ENCODE results near the gene RNF8. TPM values are rescaled to one million over a fixed set of nuclear protein-coding genes. Genes with fewer than 3 reads are reported as not detected.
"Not testable (repeated sequence)": the region's sequence is repeated elsewhere in the genome, so short reads cannot be mapped to it uniquely, and the experiment has no call there.

Gene RNF8, protein sequence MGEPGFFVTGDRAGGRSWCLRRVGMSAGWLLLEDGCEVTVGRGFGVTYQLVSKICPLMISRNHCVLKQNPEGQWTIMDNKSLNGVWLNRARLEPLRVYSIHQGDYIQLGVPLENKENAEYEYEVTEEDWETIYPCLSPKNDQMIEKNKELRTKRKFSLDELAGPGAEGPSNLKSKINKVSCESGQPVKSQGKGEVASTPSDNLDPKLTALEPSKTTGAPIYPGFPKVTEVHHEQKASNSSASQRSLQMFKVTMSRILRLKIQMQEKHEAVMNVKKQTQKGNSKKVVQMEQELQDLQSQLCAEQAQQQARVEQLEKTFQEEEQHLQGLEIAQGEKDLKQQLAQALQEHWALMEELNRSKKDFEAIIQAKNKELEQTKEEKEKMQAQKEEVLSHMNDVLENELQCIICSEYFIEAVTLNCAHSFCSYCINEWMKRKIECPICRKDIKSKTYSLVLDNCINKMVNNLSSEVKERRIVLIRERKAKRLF
- total RNA-seq: 10 to 100 TPM; 23.5 to 24.0 TPM

- H3K27me3 Mint-ChIP-seq: no peaks in the 10 kb centered on the region
- POLR2A ChIA-PET: interaction anchor here (0.7 to 2.4 kb wide), 5 partner anchors 9 to 162 kb away, joined by 4 to 11 read pairs (median 5); partner anchors contain the start of genes CMTR1, TBC1D22B and TMEM217
- peak; percentile 93 for DNase-seq
- H3K27ac Mint-ChIP-seq: peak within 1 kb of the TSS; percentile 80
- H3K4me3 Mint-ChIP-seq: peak within 1 kb of the TSS; percentile 93
- CTCF ChIA-PET: interaction anchor here (0.9 kb wide), 1 partner anchor 28 kb away, joined by 3 read pairs; no protein-coding TSS in a partner anchor
- peaks cover 13% of the 10 kb centered on the region for H3K36me3 Mint-ChIP-seq (ENCODE audit: low read depth)
- no peaks in the 10 kb centered on the region for H3K9me3 Mint-ChIP-seq
- peaks cover 26% of the 10 kb centered on the region for H3K4me1 Mint-ChIP-seq
These were observed at the start of gene RNF8 for GRCh38 chr6:37353761-37354525. TSS of gene RNF8 (plus strand) at chr6:37353983. CDS start at chr6:37354165, 182 bp downstream.

- ChIA-PET CTCF (interaction anchor here (0.9 to 3.2 kb wide), 5 partner anchors 9 to 287 kb away, joined by 3 to 17 read pairs (median 7); no protein-coding TSS in a partner anchor), POLR2A (interaction anchor here (1.2 kb wide), 1 partner anchor 15 kb away, joined by 3 read pairs; no protein-coding TSS in a partner anchor)
- H3K4me3 Mint-ChIP-seq: no peak overlapping the region
- no peak overlapping the region for H3K27ac Mint-ChIP-seq
- H3K27me3 Mint-ChIP-seq: no peaks in the 10 kb centered on the region
- no peaks in the 10 kb centered on the region for H3K9me3 Mint-ChIP-seq
- no peak for DNase-seq
- peaks cover 43% of the 10 kb centered on the region for H3K36me3 Mint-ChIP-seq (ENCODE audit: low read depth)
- peaks cover 5% of the 10 kb centered on the region for H3K4me1 Mint-ChIP-seq
These were observed 49.0 kb upstream of the RNF8 start for GRCh38 chr6:37304766-37305165.

GRCh38 chr6:37305841-37306425, 47.9 kb upstream of the RNF8 start:
- Mint-ChIP-seq H3K9me3 (no peaks in the 10 kb centered on the region), H3K27ac (no peak overlapping the region), H3K4me1 (peaks cover 5% of the 10 kb centered on the region), H3K27me3 (no peaks in the 10 kb centered on the region), H3K4me3 (no peak overlapping the region), H3K36me3 (ENCODE audit: low read depth) (peaks cover 39% of the 10 kb centered on the region)
- DNase-seq: no peak
- CTCF ChIA-PET: interaction anchor here (1.2 to 3.2 kb wide), 3 partner anchors 8 to 284 kb away, joined by 3 to 17 read pairs (median 3); no protein-coding TSS in a partner anchor
- POLR2A ChIA-PET: interaction anchor here (0.6 to 1.2 kb wide), 2 partner anchors 16 to 44 kb away, joined by 3 read pairs; no protein-coding TSS in a partner anchor

DNA sequence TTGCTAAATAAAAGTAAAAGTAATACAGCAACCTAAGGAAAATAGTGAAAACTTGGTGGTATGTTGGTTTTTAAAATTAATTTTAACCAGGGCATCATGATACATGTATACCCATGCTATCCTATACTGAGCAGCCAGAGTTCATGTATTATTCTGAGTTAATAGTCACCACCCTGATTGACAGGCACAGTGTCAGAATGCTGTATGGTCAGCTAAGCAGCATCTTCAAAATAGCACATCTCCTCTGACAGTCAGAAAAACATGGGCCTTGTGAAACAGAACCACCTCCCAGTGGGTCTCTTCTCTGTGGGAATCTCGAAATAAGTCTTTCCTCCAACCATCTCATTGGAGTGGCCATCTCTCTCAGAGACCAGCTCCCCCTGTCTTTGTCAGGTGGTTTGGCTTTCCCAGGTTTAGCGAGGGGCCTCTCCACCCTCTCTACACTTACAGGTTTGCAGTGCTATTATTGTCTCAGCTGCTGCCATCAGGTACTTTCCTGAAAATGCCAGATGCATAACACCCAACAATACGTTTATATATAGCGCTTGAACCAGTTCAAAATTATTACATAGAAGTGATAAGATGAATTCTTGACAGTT, 47.1 kb upstream of the RNF8 start:
- ChIA-PET CTCF (interaction anchor here (1.2 to 3.2 kb wide), 4 partner anchors 7 to 289 kb away, joined by 3 to 17 read pairs (median 4); no protein-coding TSS in a partner anchor), POLR2A (no interaction called here)
- Mint-ChIP-seq H3K27ac (no peak overlapping the region), H3K4me3 (no peak overlapping the region), H3K9me3 (no peaks in the 10 kb centered on the region), H3K36me3 (ENCODE audit: low read depth) (peaks cover 37% of the 10 kb centered on the region), H3K4me1 (peaks cover 8% of the 10 kb centered on the region), H3K27me3 (no peaks in the 10 kb centered on the region)
- no peak for DNase-seq

GRCh38 chr6:37307484-37307883, 46.3 kb upstream of the RNF8 start:
- CTCF ChIA-PET: interaction anchor here (0.9 to 1.4 kb wide), 2 partner anchors 18 to 289 kb away, joined by 4 read pairs; no protein-coding TSS in a partner anchor
- H3K27ac Mint-ChIP-seq, H3K9me3 Mint-ChIP-seq, H3K4me3 Mint-ChIP-seq, H3K4me1 Mint-ChIP-seq, DNase-seq, POLR2A ChIA-PET, H3K27me3 Mint-ChIP-seq: not testable (repeated sequence)
- H3K36me3 Mint-ChIP-seq (ENCODE audit: low read depth): peaks cover 34% of the 10 kb centered on the region

DNA sequence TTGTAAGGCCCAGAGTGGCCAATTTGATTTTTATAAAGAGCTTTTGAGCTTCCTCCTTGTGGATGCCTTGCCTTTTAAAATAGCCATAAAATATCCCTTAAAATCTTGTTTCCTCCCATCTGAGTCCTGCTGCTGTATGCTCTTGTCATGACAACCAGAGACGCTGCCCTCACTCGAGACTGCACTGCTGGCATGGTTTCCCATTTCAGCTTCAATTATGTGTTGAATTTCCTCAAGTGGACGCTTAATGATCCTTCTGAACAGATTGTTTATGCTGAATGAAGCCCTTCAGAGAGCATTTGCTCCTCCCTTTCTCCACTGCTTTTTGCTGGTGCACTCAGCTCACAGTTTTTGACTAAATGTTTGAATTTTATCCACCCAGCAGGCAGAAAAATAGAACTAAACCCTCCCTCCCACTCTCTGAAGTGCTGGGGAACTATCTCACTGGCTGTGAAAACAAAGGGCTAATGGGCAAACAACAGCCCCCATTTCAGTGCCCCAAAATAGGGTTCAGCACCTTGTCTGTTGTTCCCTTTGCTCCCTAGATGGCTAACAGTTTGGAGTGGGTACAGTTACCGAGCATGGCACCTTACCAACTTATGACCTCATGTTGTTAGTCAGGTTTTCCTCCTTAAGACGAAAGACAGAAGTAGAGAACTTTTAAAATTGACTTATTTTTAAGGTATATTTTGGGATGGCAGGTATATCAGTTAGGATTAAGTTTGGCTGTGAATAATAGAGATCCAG, 45.5 kb upstream of the RNF8 start:
- no peak overlapping the region for H3K4me3 Mint-ChIP-seq
- no peaks in the 10 kb centered on the region for H3K27me3 Mint-ChIP-seq
- H3K9me3 Mint-ChIP-seq: no peaks in the 10 kb centered on the region
- peaks cover 9% of the 10 kb centered on the region for H3K4me1 Mint-ChIP-seq
- DNase-seq: no peak
- H3K36me3 Mint-ChIP-seq (ENCODE audit: low read depth): peaks cover 28% of the 10 kb centered on the region
- POLR2A ChIA-PET: no interaction called here
- CTCF ChIA-PET: interaction anchor here (0.9 to 1.4 kb wide), 2 partner anchors 17 to 290 kb away, joined by 4 read pairs; no protein-coding TSS in a partner anchor
- no peak overlapping the region for H3K27ac Mint-ChIP-seq

GRCh38 chr6:37309046-37309445, 44.7 kb upstream of the RNF8 start:
- Mint-ChIP-seq H3K36me3 (ENCODE audit: low read depth) (peaks cover 23% of the 10 kb centered on the region), H3K27me3 (no peaks in the 10 kb centered on the region), H3K27ac (no peak overlapping the region), H3K4me1 (peaks cover 7% of the 10 kb centered on the region), H3K4me3 (no peak overlapping the region), H3K9me3 (no peaks in the 10 kb centered on the region)
- ChIA-PET CTCF (no interaction called here), POLR2A (no interaction called here)
- no peak for DNase-seq

DNA sequence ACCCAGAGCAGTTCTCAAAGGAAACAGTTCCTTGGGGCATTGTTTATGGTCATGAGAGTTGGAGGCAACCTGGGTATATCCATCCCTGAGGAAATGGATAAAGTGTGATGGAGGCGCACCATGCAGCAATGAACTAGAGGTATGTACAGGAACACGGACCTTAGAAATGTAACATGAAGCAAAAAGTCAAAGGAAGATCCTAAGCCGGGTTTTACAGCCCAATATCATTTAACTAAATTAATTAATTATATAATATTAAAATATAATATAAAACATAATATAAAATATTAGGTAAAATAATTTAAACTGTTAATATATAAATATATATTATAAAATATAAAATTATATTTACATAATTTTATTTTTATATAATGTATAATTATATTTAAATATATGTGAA, 44.1 kb upstream of the RNF8 start:
- DNase-seq: no peak
- H3K27ac Mint-ChIP-seq: no peak overlapping the region
- POLR2A ChIA-PET: no interaction called here
- peaks cover 6% of the 10 kb centered on the region for H3K4me1 Mint-ChIP-seq
- H3K27me3 Mint-ChIP-seq: no peaks in the 10 kb centered on the region
- peaks cover 22% of the 10 kb centered on the region for H3K36me3 Mint-ChIP-seq (ENCODE audit: low read depth)
- H3K4me3 Mint-ChIP-seq: no peak overlapping the region
- H3K9me3 Mint-ChIP-seq: no peaks in the 10 kb centered on the region
- CTCF ChIA-PET: interaction anchor here (0.8 to 1.3 kb wide), 3 partner anchors 10 to 36 kb away, joined by 3 to 6 read pairs (median 3); no protein-coding TSS in a partner anchor

GRCh38 chr6:37310966-37311365, 42.8 kb upstream of the RNF8 start:
- Mint-ChIP-seq H3K4me1 (peaks cover 8% of the 10 kb centered on the region), H3K4me3 (no peak overlapping the region), H3K27me3 (no peaks in the 10 kb centered on the region), H3K27ac (no peak overlapping the region), H3K36me3 (ENCODE audit: low read depth) (peaks cover 28% of the 10 kb centered on the region), H3K9me3 (no peaks in the 10 kb centered on the region)
- DNase-seq: no peak
- POLR2A ChIA-PET: interaction anchor here (0.7 kb wide), 1 partner anchor 68 kb away, joined by 3 read pairs; no protein-coding TSS in a partner anchor
- CTCF ChIA-PET: interaction anchor here (1.2 to 6.7 kb wide), 3 partner anchors 11 to 290 kb away, joined by 3 to 71 read pairs (median 3); no protein-coding TSS in a partner anchor

GRCh38 chr6:37311741-37312473, 41.9 kb upstream of the RNF8 start:
- H3K4me3 Mint-ChIP-seq: no peak overlapping the region
- H3K27me3 Mint-ChIP-seq: no peaks in the 10 kb centered on the region
- H3K27ac Mint-ChIP-seq: peak overlapping the region; percentile 23
- no peaks in the 10 kb centered on the region for H3K9me3 Mint-ChIP-seq
- H3K4me1 Mint-ChIP-seq: peaks cover 8% of the 10 kb centered on the region
- H3K36me3 Mint-ChIP-seq (ENCODE audit: low read depth): peaks cover 28% of the 10 kb centered on the region
- no peak for DNase-seq
- ChIA-PET CTCF (interaction anchor here (6.7 kb wide), 1 partner anchor 291 kb away, joined by 71 read pairs; no protein-coding TSS in a partner anchor), POLR2A (no interaction called here)

All from activated CD4-positive, alpha-beta memory T cell treated with anti-CD3 and anti-CD28 coated beads, Interleukin-2, amount 10 ng/mL, durations not matched to agents 7 days and 5 days (primary cell).